ENCODE results near the gene TMEM140. TPM values are rescaled to one million over a fixed set of nuclear protein-coding genes. Genes with fewer than 3 reads are reported as not detected.
A peak's percentile ranks its signal among the peaks of the same experiment; 100 is the strongest.

TMEM140 gene
- total and polyA plus RNA-seq, 9 of the 15 experiments (the other 6 are each of a cell fraction or from before 2014, with no cell fraction given) = 0.03 to 0.82 (median 0.23) TPM

- TF ChIP-seq ZNF592 (IDR thresholded peaks at IDR 0.05) (peak; percentile 26; the same call in 1 of the 2 replicates), ZKSCAN1 (IDR thresholded peaks at IDR 0.05; ENCODE audit: low read depth, low read length) (no peak), HDAC2 (IDR thresholded peaks at IDR 0.05) (no peak), ATF7 (IDR thresholded peaks at IDR 0.05) (no peak), NFIX (CRISPR knock-in tag; IDR thresholded peaks at IDR 0.05; ENCODE audit: low read depth) (no peak), MAFF (IDR thresholded peaks at IDR 0.05; ENCODE audit: low read length) (no peak), THRB (CRISPR knock-in tag; conservative IDR thresholded peaks at IDR 0.05) (no peak), FOXA1 (IDR thresholded peaks at IDR 0.05; ENCODE audit: borderline replicate concordance) (no peak), ELF4 (CRISPR knock-in tag; IDR thresholded peaks at IDR 0.05) (no peak; the same call in 1 of the 2 replicates), CBFB (CRISPR knock-in tag; IDR thresholded peaks at IDR 0.05) (no peak), RAD21 (CRISPR knock-in tag; conservative IDR thresholded peaks at IDR 0.05 in 1 of 2, IDR thresholded peaks at IDR 0.05 in 1 of 2) (no peak), STAT5B (CRISPR knock-in tag; IDR thresholded peaks at IDR 0.05) (no peak), TCF7L2 (IDR thresholded peaks at IDR 0.05; ENCODE audit: low read depth, low read length) (no peak), ESRRA (IDR thresholded peaks at IDR 0.05; ENCODE audit: borderline replicate concordance, low read depth) (no peak), SMARCA4 (IDR thresholded peaks at IDR 0.05) (no peak), ZFPM2 (CRISPR knock-in tag; IDR thresholded peaks at IDR 0.05) (no peak), CXXC5 (CRISPR knock-in tag; IDR thresholded peaks at IDR 0.05) (no peak), JUN (IDR thresholded peaks at IDR 0.05; ENCODE audit: borderline replicate concordance, low read depth, low read length) (no peak; the same call in 1 of the 2 replicates), JUN (CRISPR knock-in tag; IDR thresholded peaks at IDR 0.05; ENCODE audit: borderline replicate concordance) (no peak), ZBTB9 (CRISPR knock-in tag; IDR thresholded peaks at IDR 0.05) (no peak)
These were observed 452 bp upstream of the TMEM140 start (continued) for GRCh38 chr7:135147341-135147898.

All from K562 (cell line).